Measurements from ENCODE around the gene POLR3A.

The POLR3A gene

GRCh38 chr10:77977934-77978333 is 51.4 kb downstream of the POLR3A start:
- DNase-seq (ENCODE audit: low read depth), result no peak

GRCh38 chr10:77977016-77977415 is 52.3 kb downstream of the POLR3A start:
- no peak for DNase-seq (ENCODE audit: low read depth)

GRCh38 chr10:77975086-77975666 is 54.1 kb downstream of the POLR3A start:
- no peak for DNase-seq (ENCODE audit: low read depth)

GRCh38 chr10:77974396-77975074 is 54.8 kb downstream of the POLR3A start:
- DNase-seq (ENCODE audit: low read depth), result no peak

- no peak for DNase-seq (ENCODE audit: low read depth)
Measured at GRCh38 chr10:77973276-77973675, 56.0 kb downstream of the POLR3A start.

GRCh38 chr10:77972148-77972547 is 57.2 kb downstream of the POLR3A start:
- DNase-seq (ENCODE audit: low read depth), result no peak

GRCh38 chr10:77971804-77972144 is 57.5 kb downstream of the POLR3A start:
- no peak for DNase-seq (ENCODE audit: low read depth)

- peak; percentile 96 for DNase-seq (ENCODE audit: low read depth)
Measured at GRCh38 chr10:77970869-77971803, 58.2 kb downstream of the POLR3A start.

GRCh38 chr10:77969114-77969513 is 60.2 kb downstream of the POLR3A start:
- DNase-seq (ENCODE audit: low read depth), result no peak

- no peak for DNase-seq (ENCODE audit: low read depth)
Measured at GRCh38 chr10:77967611-77968022, 61.7 kb downstream of the POLR3A start.

- DNase-seq (ENCODE audit: low read depth), result no peak
Measured at GRCh38 chr10:77965294-77965693, 64.0 kb downstream of the POLR3A start.

GRCh38 chr10:77964811-77965210 is 64.5 kb downstream of the POLR3A start:
- no peak for DNase-seq (ENCODE audit: low read depth)

- DNase-seq (ENCODE audit: low read depth), result no peak
Measured at GRCh38 chr10:77963901-77964300, 65.4 kb downstream of the POLR3A start.

- no peak for DNase-seq (ENCODE audit: low read depth)
Measured at GRCh38 chr10:77962350-77963146, 66.8 kb downstream of the POLR3A start.

GRCh38 chr10:77961668-77962067 is 67.6 kb downstream of the POLR3A start:
- no peak for DNase-seq (ENCODE audit: low read depth)

- no peak for DNase-seq (ENCODE audit: low read depth)
Measured at GRCh38 chr10:77960829-77961329, 68.4 kb downstream of the POLR3A start.

- no peak for DNase-seq (ENCODE audit: low read depth)
Measured at GRCh38 chr10:77959887-77960455, 69.3 kb downstream of the POLR3A start.

- DNase-seq (ENCODE audit: low read depth), result no peak
Measured at GRCh38 chr10:77959384-77959783, 69.9 kb downstream of the POLR3A start.

- DNase-seq (ENCODE audit: low read depth), result no peak
Measured at GRCh38 chr10:77955136-77955535, 74.2 kb downstream of the POLR3A start.

- no peak for DNase-seq (ENCODE audit: low read depth)
Measured at GRCh38 chr10:77949167-77949566, 80.1 kb downstream of the POLR3A start.

GRCh38 chr10:77946084-77946483 is 83.2 kb downstream of the POLR3A start:
- no peak for DNase-seq (ENCODE audit: low read depth)

GRCh38 chr10:77944519-77944918 is 84.8 kb downstream of the POLR3A start:
- DNase-seq (ENCODE audit: low read depth), result peak; percentile 46

Measured in stromal cell of bone marrow (primary cell).